T-cell (primary cell): Measurements from ENCODE around the gene METTL5. TPM values are rescaled to one million over a fixed set of nuclear protein-coding genes. Genes with fewer than 3 reads are reported as not detected.

Source experiments
- total RNA-seq, 35 experiments: library from RNA in 6 of 35; stranded (reverse) in 6 of 35; fragments of 120-200 nt in 1 of 35; gene quantifications; one replicate each; pipeline versions ENCODE4 v1.2.1 to v1.2.4 and lab custom pipeline; 2013 to 2026

The METTL5 gene
- total RNA-seq, 5 donors from 2014 or later (not counting 1 experiment from before 2014, with no cell fraction given), result 27.3 to 45.8 (median 41.0) TPM

Other genes with a start within 250 kb of the METTL5 start
- gene PPIG, start 240.6 kb downstream of the METTL5 start, total RNA-seq, result 10 to 100 TPM; 63.6 to 78.2 (median 71.3) TPM
- under 1 TPM in 2 of 5 donors, not detected in 3; 0.35 to 0.96 TPM for gene CFAP210, start 130.5 kb downstream of the METTL5 start, total RNA-seq
- 1 to 10 TPM; 3.6 to 8.6 (median 6.1) TPM for gene PHOSPHO2, start 130.4 kb downstream of the METTL5 start, total RNA-seq
- gene KLHL23, start 91.1 kb downstream of the METTL5 start, total RNA-seq, result 1 to 10 TPM in 3 of 5 donors, under 1 TPM in 2; 0.55 to 1.3 (median 1.2) TPM
- 100 to 1,000 TPM in 1 of 5 donors, 10 to 100 TPM in 4; 84.3 to 118 (median 91.0) TPM for gene SSB, start 26.0 kb downstream of the METTL5 start, total RNA-seq
- gene UBR3, start 2.5 kb upstream of the METTL5 start, total RNA-seq, result 10 to 100 TPM; 28.6 to 49.9 (median 31.3) TPM